Stomach (tissue), 4 donors: ENCODE results near the gene PIGA.

ENCODE experiments used
- EP300 ChIP-seq: sonication (generic); formaldehyde crosslinking; IDR thresholded peaks from one replicate; pipeline ENCODE4 v1.6.1; 2017; ENCODE audit warnings: antibody characterized with exemption
- POLR2A ChIP-seq, 4 donors: fragments of 450-650 bp; IDR thresholded peaks; one replicate each; pipeline ENCODE4 v1.6.1; 2016; ENCODE audit warnings: antibody characterized with exemption in 4 of 4, control low read depth in 2 of 4, mild to moderate bottlenecking in 1 of 4, moderate library complexity in 1 of 4
- POLR2AphosphoS5 ChIP-seq, 3 donors: sonication (generic); formaldehyde crosslinking; IDR thresholded peaks; one replicate each; pipeline ENCODE4 v1.6.1; 2016; ENCODE audit warnings: antibody characterized with exemption in 3 of 3
- TF ChIP-seq, protein P1 (sequence below), 7 experiments: fragments of 450-650 bp in 4 of 7; fragments of 200-600 bp in 3 of 7; sonication (generic) in 3 of 7; IDR thresholded peaks; one replicate each; pipeline ENCODE4 v1.5.1; 2016 to 2019; ENCODE audit warnings: antibody characterized with exemption in 7 of 7, control low read depth in 2 of 7, mild to moderate bottlenecking in 1 of 7

DNA sequence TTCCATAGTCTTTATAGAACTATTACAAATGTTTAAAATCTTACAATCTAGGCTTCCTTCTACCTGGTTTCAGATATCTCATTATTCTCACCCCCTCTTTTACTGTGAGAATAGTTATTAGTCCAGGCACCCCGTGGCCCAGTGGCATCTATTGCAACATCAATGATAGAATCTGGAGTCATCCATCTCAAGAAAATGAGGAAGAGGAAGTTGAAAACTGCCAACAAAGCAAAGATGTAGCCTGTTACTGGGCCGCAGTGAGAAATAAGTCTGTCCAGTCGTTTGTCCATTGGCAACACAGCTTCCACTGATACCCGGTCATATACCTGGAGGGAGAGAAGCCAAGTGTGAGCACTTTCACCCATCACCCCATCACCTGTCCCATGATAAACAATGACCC lies 13.9 kb downstream of the PIGA start:
- TF ChIP-seq, protein P1, sequence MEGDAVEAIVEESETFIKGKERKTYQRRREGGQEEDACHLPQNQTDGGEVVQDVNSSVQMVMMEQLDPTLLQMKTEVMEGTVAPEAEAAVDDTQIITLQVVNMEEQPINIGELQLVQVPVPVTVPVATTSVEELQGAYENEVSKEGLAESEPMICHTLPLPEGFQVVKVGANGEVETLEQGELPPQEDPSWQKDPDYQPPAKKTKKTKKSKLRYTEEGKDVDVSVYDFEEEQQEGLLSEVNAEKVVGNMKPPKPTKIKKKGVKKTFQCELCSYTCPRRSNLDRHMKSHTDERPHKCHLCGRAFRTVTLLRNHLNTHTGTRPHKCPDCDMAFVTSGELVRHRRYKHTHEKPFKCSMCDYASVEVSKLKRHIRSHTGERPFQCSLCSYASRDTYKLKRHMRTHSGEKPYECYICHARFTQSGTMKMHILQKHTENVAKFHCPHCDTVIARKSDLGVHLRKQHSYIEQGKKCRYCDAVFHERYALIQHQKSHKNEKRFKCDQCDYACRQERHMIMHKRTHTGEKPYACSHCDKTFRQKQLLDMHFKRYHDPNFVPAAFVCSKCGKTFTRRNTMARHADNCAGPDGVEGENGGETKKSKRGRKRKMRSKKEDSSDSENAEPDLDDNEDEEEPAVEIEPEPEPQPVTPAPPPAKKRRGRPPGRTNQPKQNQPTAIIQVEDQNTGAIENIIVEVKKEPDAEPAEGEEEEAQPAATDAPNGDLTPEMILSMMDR (IDR thresholded peaks at IDR 0.05): no peak
- TF ChIP-seq POLR2A (IDR thresholded peaks at IDR 0.05) (no peak), POLR2AphosphoS5 (IDR thresholded peaks at IDR 0.05) (no peak), EP300 (no peak)
